ENCODE data around the gene CLP1.

The CLP1 gene

GRCh38 chr11:57667117-57667735 lies 9.7 kb downstream of the CLP1 start:
- no peaks in the 10 kb centered on the region for H3F3A ChIP-seq (ENCODE audit: low read depth)
- peaks cover 42% of the 10 kb centered on the region for H3K79me2 ChIP-seq (ENCODE audit: insufficient read depth, low read length)
- H2AFZ ChIP-seq (ENCODE audit: low read length): peak overlapping the region; percentile 97
- no peaks in the 10 kb centered on the region for H3K9me3 ChIP-seq (ENCODE audit: insufficient read depth, low read depth, low read length)
- peak overlapping the region; percentile 98 for H3K4me3 ChIP-seq (ENCODE audit: low read length, poor library complexity, severe bottlenecking)
- H3K27me3 ChIP-seq (ENCODE audit: insufficient read depth, low read length, poor library complexity, severe bottlenecking): no peaks in the 10 kb centered on the region
- H3K9ac ChIP-seq (ENCODE audit: low read depth, low read length, poor library complexity, severe bottlenecking): peak overlapping the region; percentile 95
- H4K20me1 ChIP-seq (ENCODE audit: insufficient read depth, low read length, poor library complexity, severe bottlenecking): peaks cover 40% of the 10 kb centered on the region
- peaks cover 40% of the 10 kb centered on the region for H3K4me1 ChIP-seq (ENCODE audit: insufficient read depth, low read length, poor library complexity, severe bottlenecking)
- H3K9me2 ChIP-seq (replicated peaks; ENCODE audit: low read depth, low read length): no peaks in the 10 kb centered on the region
- TF ChIP-seq CTCF (conservative IDR thresholded peaks at IDR 0.05; ENCODE audit: low read length) (no peak), EZH2phosphoT487 (IDR thresholded peaks at IDR 0.05; ENCODE audit: borderline replicate concordance) (no peak)
- H3K4me2 ChIP-seq (ENCODE audit: low read depth, low read length, poor library complexity, severe bottlenecking): peak overlapping the region; percentile 91
- peaks cover 5% of the 10 kb centered on the region; the same call in 1 of the 2 replicates for H3K36me3 ChIP-seq (ENCODE audit: insufficient read depth, low read length)

GRCh38 chr11:57667736-57668433 lies 10.3 kb downstream of the CLP1 start, which contains the start of gene ZDHHC5:
ZDHHC5 (plus strand) TSS chr11:57668114; CDS start chr11:57673091, 4,977 bp downstream.
- H3K4me2 ChIP-seq (ENCODE audit: low read depth, low read length, poor library complexity, severe bottlenecking): peak within 1 kb of the TSS; percentile 99
- H3K9me2 ChIP-seq (replicated peaks; ENCODE audit: low read depth, low read length): no peaks in the 10 kb centered on the region
- peak within 1 kb of the TSS; percentile 95 for H3K9ac ChIP-seq (ENCODE audit: low read depth, low read length, poor library complexity, severe bottlenecking)
- H4K20me1 ChIP-seq (ENCODE audit: insufficient read depth, low read length, poor library complexity, severe bottlenecking): peaks cover 47% of the 10 kb centered on the region
- peak within 1 kb of the TSS; percentile 97 for H2AFZ ChIP-seq (ENCODE audit: low read length)
- H3F3A ChIP-seq (ENCODE audit: low read depth): no peaks in the 10 kb centered on the region
- peak; percentile 41 for TF ChIP-seq CTCF (conservative IDR thresholded peaks at IDR 0.05; ENCODE audit: low read length)
- TF ChIP-seq EZH2phosphoT487 (IDR thresholded peaks at IDR 0.05; ENCODE audit: borderline replicate concordance): no peak
- no peaks in the 10 kb centered on the region for H3K27me3 ChIP-seq (ENCODE audit: insufficient read depth, low read length, poor library complexity, severe bottlenecking)
- peak within 1 kb of the TSS; percentile 98 for H3K4me3 ChIP-seq (ENCODE audit: low read length, poor library complexity, severe bottlenecking)
- H3K4me1 ChIP-seq (ENCODE audit: insufficient read depth, low read length, poor library complexity, severe bottlenecking): peaks cover 46% of the 10 kb centered on the region
- peaks cover 12% of the 10 kb centered on the region; the same call in 1 of the 2 replicates for H3K36me3 ChIP-seq (ENCODE audit: insufficient read depth, low read length)
- no peaks in the 10 kb centered on the region for H3K9me3 ChIP-seq (ENCODE audit: insufficient read depth, low read depth, low read length)
- H3K79me2 ChIP-seq (ENCODE audit: insufficient read depth, low read length): peaks cover 49% of the 10 kb centered on the region

GRCh38 chr11:57668434-57668782 lies 10.8 kb downstream of the CLP1 start:
- no peaks in the 10 kb centered on the region for H3K9me3 ChIP-seq (ENCODE audit: insufficient read depth, low read depth, low read length)
- peak overlapping the region; percentile 95 for H3K9ac ChIP-seq (ENCODE audit: low read depth, low read length, poor library complexity, severe bottlenecking)
- H3K9me2 ChIP-seq (replicated peaks; ENCODE audit: low read depth, low read length): no peaks in the 10 kb centered on the region
- no peaks in the 10 kb centered on the region for H3K27me3 ChIP-seq (ENCODE audit: insufficient read depth, low read length, poor library complexity, severe bottlenecking)
- H3K79me2 ChIP-seq (ENCODE audit: insufficient read depth, low read length): peaks cover 54% of the 10 kb centered on the region
- H4K20me1 ChIP-seq (ENCODE audit: insufficient read depth, low read length, poor library complexity, severe bottlenecking): peaks cover 48% of the 10 kb centered on the region
- H3K36me3 ChIP-seq (ENCODE audit: insufficient read depth, low read length): peaks cover 16% of the 10 kb centered on the region; the same call in 1 of the 2 replicates
- peak overlapping the region; percentile 99 for H3K4me2 ChIP-seq (ENCODE audit: low read depth, low read length, poor library complexity, severe bottlenecking)
- H3K4me3 ChIP-seq (ENCODE audit: low read length, poor library complexity, severe bottlenecking): peak overlapping the region; percentile 98
- H2AFZ ChIP-seq (ENCODE audit: low read length): peak overlapping the region; percentile 81
- peaks cover 50% of the 10 kb centered on the region for H3K4me1 ChIP-seq (ENCODE audit: insufficient read depth, low read length, poor library complexity, severe bottlenecking)
- no peak for TF ChIP-seq CTCF (conservative IDR thresholded peaks at IDR 0.05; ENCODE audit: low read length)
- no peak for TF ChIP-seq EZH2phosphoT487 (IDR thresholded peaks at IDR 0.05; ENCODE audit: borderline replicate concordance)
- H3F3A ChIP-seq (ENCODE audit: low read depth): no peaks in the 10 kb centered on the region
